ENCODE measurements around the gene CAMTA1. TPM values are rescaled to one million over a fixed set of nuclear protein-coding genes. Genes with fewer than 3 reads are reported as not detected.

The CAMTA1 gene
- polyA plus RNA-seq, 1 of the 3 experiments (the other 2 are of a cell fraction), result 63.1 TPM

GRCh38 chr1:7249516-7249915 lies 464.3 kb downstream of the CAMTA1 start:
- TF ChIP-seq YY1 (IDR thresholded peaks at IDR 0.05; ENCODE audit: low read depth) (no peak), EZH2phosphoT487 (IDR thresholded peaks at IDR 0.05; ENCODE audit: borderline replicate concordance, low read depth) (no peak), TEAD4 (IDR thresholded peaks at IDR 0.05; ENCODE audit: borderline replicate concordance, insufficient read depth) (no peak), FOXM1 (IDR thresholded peaks at IDR 0.05; ENCODE audit: low read depth) (no peak), GABPA (IDR thresholded peaks at IDR 0.05; ENCODE audit: low read depth) (no peak), RXRA (IDR thresholded peaks at IDR 0.05; ENCODE audit: borderline replicate concordance, low read depth) (no peak), ZBTB33 (IDR thresholded peaks at IDR 0.05; ENCODE audit: borderline replicate concordance, low read depth) (no peak), ELF1 (IDR thresholded peaks at IDR 0.05) (no peak), MEF2A (IDR thresholded peaks at IDR 0.05; ENCODE audit: borderline replicate concordance, low read depth) (no peak)
- no peak overlapping the region for H3K9ac ChIP-seq
- peaks cover 4 to 47% of the 10 kb centered on the region in 2 experiments; a peak in 1 of 4 replicates for H3K4me1 ChIP-seq (ENCODE audit: control insufficient read depth in 1 of 2, insufficient read depth in 2 of 2, low read depth in 1 of 2, low read length in 1 of 2)
- DNase-seq, result no peak
- ChIA-PET POLR2A (no interaction called here), CTCF (no interaction called here)
- no peak overlapping the region for H2AFZ ChIP-seq (ENCODE audit: low read depth)
- no peaks in the 10 kb centered on the region for H4K20me1 ChIP-seq (ENCODE audit: insufficient read depth)
- H3F3A ChIP-seq (replicated peaks; ENCODE audit: insufficient read depth), result no peaks in the 10 kb centered on the region
- WGBS (ENCODE audit: low lambda C conversion rate), result 77% methylated on average over 3 of the region's 3 CpGs
- no peak overlapping the region for H3K4me3 ChIP-seq (ENCODE audit: low read depth in 2 of 2, low read length in 1 of 2)
- H3K9me3 ChIP-seq, result no peaks in the 10 kb centered on the region
- no peaks in the 10 kb centered on the region for H3K9me2 ChIP-seq
- no peak overlapping the region for H3K4me2 ChIP-seq
- H3K36me3 ChIP-seq (replicated peaks in 1 of 2; ENCODE audit: control insufficient read depth in 1 of 2, insufficient read depth in 2 of 2, low read length in 1 of 2), result no peaks in the 10 kb centered on the region
- no peaks in the 10 kb centered on the region for H3K79me2 ChIP-seq (ENCODE audit: insufficient read depth)
- no peaks in the 10 kb centered on the region for H3K27me3 ChIP-seq (ENCODE audit: insufficient read depth)
- H3K27ac ChIP-seq (ENCODE audit: low read depth in 2 of 2, low read length in 1 of 2), result peak overlapping the region in 1 of 2 experiments; percentile 22; a peak in 1 of 4 replicates

DNA sequence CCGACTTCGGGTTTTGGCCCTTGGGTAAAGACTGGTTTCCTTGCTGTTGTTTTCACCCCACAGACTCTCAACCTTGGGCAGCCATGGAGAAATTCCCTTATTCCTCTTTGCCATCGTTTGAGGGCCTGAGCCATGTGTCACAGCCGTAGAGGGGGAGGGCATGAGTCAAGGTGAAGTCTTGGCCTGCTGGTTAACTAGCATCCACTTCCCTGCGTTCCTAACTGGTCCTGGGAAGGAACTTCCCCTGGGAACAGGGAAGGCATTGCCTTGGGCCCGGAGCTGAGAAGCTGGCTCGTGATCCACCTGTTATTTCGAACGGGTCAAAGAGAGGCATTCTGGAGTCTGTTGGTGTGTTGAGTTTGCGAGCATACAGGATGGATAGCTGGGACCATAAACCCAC lies 464.9 kb downstream of the CAMTA1 start:
- CTCF ChIA-PET, result interaction anchor here (0.5 kb wide), 1 partner anchor 244 kb away, joined by 3 read pairs; no protein-coding TSS in a partner anchor

More for the DNA sequence above, 464.9 kb downstream of the CAMTA1 start:
- Histone ChIP-seq H3K4me2 (0 out of 2 replicates have a peak overlapping the region, but pooled peaks have one; percentile 2), H3K27ac (ENCODE audit: low read depth in 2 of 2, low read length in 1 of 2) (no peak overlapping the region), H3K79me2 (ENCODE audit: insufficient read depth) (no peaks in the 10 kb centered on the region), H3K4me3 (ENCODE audit: low read depth in 2 of 2, low read length in 1 of 2) (no peak overlapping the region), H3K9ac (no peak overlapping the region), H2AFZ (ENCODE audit: low read depth) (no peak overlapping the region), H3K9me2 (no peaks in the 10 kb centered on the region), H3K36me3 (replicated peaks in 1 of 2; ENCODE audit: control insufficient read depth in 1 of 2, insufficient read depth in 2 of 2, low read length in 1 of 2) (no peaks in the 10 kb centered on the region), H3F3A (replicated peaks; ENCODE audit: insufficient read depth) (no peaks in the 10 kb centered on the region), H4K20me1 (ENCODE audit: insufficient read depth) (no peaks in the 10 kb centered on the region), H3K27me3 (ENCODE audit: insufficient read depth) (no peaks in the 10 kb centered on the region), H3K9me3 (no peaks in the 10 kb centered on the region), H3K4me1 (ENCODE audit: control insufficient read depth in 1 of 2, insufficient read depth in 2 of 2, low read depth in 1 of 2, low read length in 1 of 2) (peaks cover 4 to 51% of the 10 kb centered on the region in 2 experiments; a peak in 1 of 4 replicates)
- TF ChIP-seq FOXM1 (IDR thresholded peaks at IDR 0.05; ENCODE audit: low read depth), result no peak
- no peak for TF ChIP-seq NFIC (IDR thresholded peaks at IDR 0.05; ENCODE audit: borderline replicate concordance)
- TF ChIP-seq MXI1 (IDR thresholded peaks at IDR 0.05; ENCODE audit: low read depth, low read length), result no peak
- TF ChIP-seq, protein P1, sequence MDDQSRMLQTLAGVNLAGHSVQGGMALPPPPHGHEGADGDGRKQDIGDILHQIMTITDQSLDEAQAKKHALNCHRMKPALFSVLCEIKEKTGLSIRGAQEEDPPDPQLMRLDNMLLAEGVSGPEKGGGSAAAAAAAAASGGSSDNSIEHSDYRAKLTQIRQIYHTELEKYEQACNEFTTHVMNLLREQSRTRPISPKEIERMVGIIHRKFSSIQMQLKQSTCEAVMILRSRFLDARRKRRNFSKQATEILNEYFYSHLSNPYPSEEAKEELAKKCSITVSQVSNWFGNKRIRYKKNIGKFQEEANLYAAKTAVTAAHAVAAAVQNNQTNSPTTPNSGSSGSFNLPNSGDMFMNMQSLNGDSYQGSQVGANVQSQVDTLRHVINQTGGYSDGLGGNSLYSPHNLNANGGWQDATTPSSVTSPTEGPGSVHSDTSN (IDR thresholded peaks at IDR 0.05), result no peak
- TF ChIP-seq TAF1 (IDR thresholded peaks at IDR 0.05; ENCODE audit: borderline replicate concordance, low read depth, low read length), result no peak
- TF ChIP-seq, protein P2, sequence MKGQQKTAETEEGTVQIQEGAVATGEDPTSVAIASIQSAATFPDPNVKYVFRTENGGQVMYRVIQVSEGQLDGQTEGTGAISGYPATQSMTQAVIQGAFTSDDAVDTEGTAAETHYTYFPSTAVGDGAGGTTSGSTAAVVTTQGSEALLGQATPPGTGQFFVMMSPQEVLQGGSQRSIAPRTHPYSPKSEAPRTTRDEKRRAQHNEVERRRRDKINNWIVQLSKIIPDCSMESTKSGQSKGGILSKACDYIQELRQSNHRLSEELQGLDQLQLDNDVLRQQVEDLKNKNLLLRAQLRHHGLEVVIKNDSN (IDR thresholded peaks at IDR 0.05; ENCODE audit: borderline replicate concordance, low read depth), result no peak
- no peak for TF ChIP-seq USF2 (IDR thresholded peaks at IDR 0.05; ENCODE audit: borderline replicate concordance, low read depth, low read length)
- no peak for TF ChIP-seq MEF2A (IDR thresholded peaks at IDR 0.05; ENCODE audit: borderline replicate concordance, low read depth)
- TF ChIP-seq RXRA (IDR thresholded peaks at IDR 0.05; ENCODE audit: borderline replicate concordance, low read depth), result no peak
- no peak for TF ChIP-seq REST (IDR thresholded peaks at IDR 0.05; ENCODE audit: low read depth, low read length)
- TF ChIP-seq FOXJ3 (CRISPR knock-in tag; IDR thresholded peaks at IDR 0.05), result no peak
- DNase-seq, result no peak
- POLR2A ChIA-PET, result no interaction called here
- WGBS (ENCODE audit: low lambda C conversion rate), result 71% methylated on average over 4 of the region's 10 CpGs
